HEK293 (cell line): ENCODE data around the gene ATP5F1D.

Source experiments
- BCL11B ChIP-seq: fragments of 450-650 bp; formaldehyde crosslinking; IDR thresholded peaks from 2 replicates; pipeline ENCODE4 v1.5.1; 2016; ENCODE audit warnings: low read depth, missing biosample characterization, missing genetic modification characterization
- CTCF ChIP-seq: fragments of 450-650 bp; formaldehyde crosslinking; IDR thresholded peaks from 2 replicates; pipeline ENCODE4 v1.5.1; 2016; ENCODE audit warnings: missing biosample characterization, missing genetic modification characterization
- HOXA7 ChIP-seq: sonication (generic); formaldehyde crosslinking; IDR thresholded peaks from 2 replicates; pipeline ENCODE4 v1.8.1; 2022; ENCODE audit warnings: missing genetic modification reagents, borderline replicate concordance
- TCF7L2 ChIP-seq: IDR thresholded peaks from 2 replicates; pipeline ENCODE4 v1.6.1; 2011; ENCODE audit warnings: low read depth, mild to moderate bottlenecking, inconsistent platforms, low read length, moderate library complexity, borderline replicate concordance
- ZBTB21 ChIP-seq: fragments of 450-650 bp; formaldehyde crosslinking; IDR thresholded peaks from 2 replicates; pipeline ENCODE4 v1.5.1; 2017; ENCODE audit warnings: missing biosample characterization, missing genetic modification characterization
- ZBTB44 ChIP-seq: fragments of 450-650 bp; IDR thresholded peaks from 2 replicates; pipeline ENCODE4 v1.5.1; 2018; ENCODE audit warnings: missing biosample characterization, mild to moderate bottlenecking, missing genetic modification characterization
- ZBTB48 ChIP-seq: fragments of 450-650 bp; formaldehyde crosslinking; IDR thresholded peaks from 2 replicates; pipeline ENCODE4 v1.5.1; 2016; ENCODE audit warnings: missing biosample characterization, missing genetic modification characterization
- ZFP69B ChIP-seq: fragments of 450-650 bp; formaldehyde crosslinking; IDR thresholded peaks from 2 replicates; pipeline ENCODE4 v1.5.1; 2016; ENCODE audit warnings: missing biosample characterization, missing genetic modification characterization

GRCh38 chr19:1259206-1259875 is 17.8 kb downstream of the ATP5F1D start:
- no peak for TF ChIP-seq TCF7L2
- TF ChIP-seq ZFP69B (tag by site-specific recombination) = no peak
- peak; percentile 88 for TF ChIP-seq ZBTB48 (tag by site-specific recombination)
- no peak for TF ChIP-seq HOXA7 (CRISPR knock-in tag)
- TF ChIP-seq CTCF (tag by site-specific recombination) = no peak
- no peak for TF ChIP-seq ZBTB44 (tag by site-specific recombination)
- no peak for TF ChIP-seq ZBTB21 (tag by site-specific recombination)
- peak; percentile 19; the same call in 1 of the 2 replicates for TF ChIP-seq BCL11B
